ENCODE results near the gene CRHBP.

DNA sequence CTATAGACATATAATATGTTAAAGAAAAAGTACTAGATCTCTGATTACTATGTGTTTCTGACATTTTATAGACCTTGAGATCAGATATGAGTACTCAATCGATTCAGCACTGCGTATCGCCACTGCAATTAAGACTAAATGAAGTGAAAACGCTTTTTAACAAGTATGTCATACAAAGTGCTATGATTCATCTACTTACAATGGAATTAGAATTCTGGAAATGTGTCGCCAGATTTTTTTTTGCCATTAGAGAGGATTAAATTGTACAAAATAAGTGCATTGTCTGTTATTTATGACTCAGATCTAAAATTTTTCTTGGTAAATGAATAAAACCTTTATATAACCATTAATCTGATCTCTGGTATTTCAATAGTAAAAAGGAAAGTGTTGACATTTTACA is 57.4 kb downstream of the CRHBP start:
- TF ChIP-seq, protein P1, sequence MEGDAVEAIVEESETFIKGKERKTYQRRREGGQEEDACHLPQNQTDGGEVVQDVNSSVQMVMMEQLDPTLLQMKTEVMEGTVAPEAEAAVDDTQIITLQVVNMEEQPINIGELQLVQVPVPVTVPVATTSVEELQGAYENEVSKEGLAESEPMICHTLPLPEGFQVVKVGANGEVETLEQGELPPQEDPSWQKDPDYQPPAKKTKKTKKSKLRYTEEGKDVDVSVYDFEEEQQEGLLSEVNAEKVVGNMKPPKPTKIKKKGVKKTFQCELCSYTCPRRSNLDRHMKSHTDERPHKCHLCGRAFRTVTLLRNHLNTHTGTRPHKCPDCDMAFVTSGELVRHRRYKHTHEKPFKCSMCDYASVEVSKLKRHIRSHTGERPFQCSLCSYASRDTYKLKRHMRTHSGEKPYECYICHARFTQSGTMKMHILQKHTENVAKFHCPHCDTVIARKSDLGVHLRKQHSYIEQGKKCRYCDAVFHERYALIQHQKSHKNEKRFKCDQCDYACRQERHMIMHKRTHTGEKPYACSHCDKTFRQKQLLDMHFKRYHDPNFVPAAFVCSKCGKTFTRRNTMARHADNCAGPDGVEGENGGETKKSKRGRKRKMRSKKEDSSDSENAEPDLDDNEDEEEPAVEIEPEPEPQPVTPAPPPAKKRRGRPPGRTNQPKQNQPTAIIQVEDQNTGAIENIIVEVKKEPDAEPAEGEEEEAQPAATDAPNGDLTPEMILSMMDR (conservative IDR thresholded peaks at IDR 0.05; ENCODE audit: low read depth in 2 of 2): no peak
- TF ChIP-seq POLR2AphosphoS5 (IDR thresholded peaks at IDR 0.05; ENCODE audit: low read depth) (no peak), JUNB (IDR thresholded peaks at IDR 0.05; ENCODE audit: unreplicated experiment) (no peak), STAT1 (IDR thresholded peaks at IDR 0.05; ENCODE audit: unreplicated experiment) (no peak), EZH2phosphoT487 (IDR thresholded peaks at IDR 0.05; ENCODE audit: unreplicated experiment) (no peak), ZNF114 (CRISPR knock-in tag; IDR thresholded peaks at IDR 0.05) (no peak), EZH2 (IDR thresholded peaks at IDR 0.05; ENCODE audit: low read depth, unreplicated experiment) (no peak), CREB1 (CRISPR knock-in tag; IDR thresholded peaks at IDR 0.05; ENCODE audit: low read depth) (no peak), ZNF331 (CRISPR knock-in tag; IDR thresholded peaks at IDR 0.05; ENCODE audit: low read depth) (no peak), NANOG (IDR thresholded peaks at IDR 0.05; ENCODE audit: borderline replicate concordance) (no peak)
- TF ChIP-seq, protein P2, sequence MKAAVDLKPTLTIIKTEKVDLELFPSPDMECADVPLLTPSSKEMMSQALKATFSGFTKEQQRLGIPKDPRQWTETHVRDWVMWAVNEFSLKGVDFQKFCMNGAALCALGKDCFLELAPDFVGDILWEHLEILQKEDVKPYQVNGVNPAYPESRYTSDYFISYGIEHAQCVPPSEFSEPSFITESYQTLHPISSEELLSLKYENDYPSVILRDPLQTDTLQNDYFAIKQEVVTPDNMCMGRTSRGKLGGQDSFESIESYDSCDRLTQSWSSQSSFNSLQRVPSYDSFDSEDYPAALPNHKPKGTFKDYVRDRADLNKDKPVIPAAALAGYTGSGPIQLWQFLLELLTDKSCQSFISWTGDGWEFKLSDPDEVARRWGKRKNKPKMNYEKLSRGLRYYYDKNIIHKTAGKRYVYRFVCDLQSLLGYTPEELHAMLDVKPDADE (IDR thresholded peaks at IDR 0.05): no peak
- TF ChIP-seq, protein P3, sequence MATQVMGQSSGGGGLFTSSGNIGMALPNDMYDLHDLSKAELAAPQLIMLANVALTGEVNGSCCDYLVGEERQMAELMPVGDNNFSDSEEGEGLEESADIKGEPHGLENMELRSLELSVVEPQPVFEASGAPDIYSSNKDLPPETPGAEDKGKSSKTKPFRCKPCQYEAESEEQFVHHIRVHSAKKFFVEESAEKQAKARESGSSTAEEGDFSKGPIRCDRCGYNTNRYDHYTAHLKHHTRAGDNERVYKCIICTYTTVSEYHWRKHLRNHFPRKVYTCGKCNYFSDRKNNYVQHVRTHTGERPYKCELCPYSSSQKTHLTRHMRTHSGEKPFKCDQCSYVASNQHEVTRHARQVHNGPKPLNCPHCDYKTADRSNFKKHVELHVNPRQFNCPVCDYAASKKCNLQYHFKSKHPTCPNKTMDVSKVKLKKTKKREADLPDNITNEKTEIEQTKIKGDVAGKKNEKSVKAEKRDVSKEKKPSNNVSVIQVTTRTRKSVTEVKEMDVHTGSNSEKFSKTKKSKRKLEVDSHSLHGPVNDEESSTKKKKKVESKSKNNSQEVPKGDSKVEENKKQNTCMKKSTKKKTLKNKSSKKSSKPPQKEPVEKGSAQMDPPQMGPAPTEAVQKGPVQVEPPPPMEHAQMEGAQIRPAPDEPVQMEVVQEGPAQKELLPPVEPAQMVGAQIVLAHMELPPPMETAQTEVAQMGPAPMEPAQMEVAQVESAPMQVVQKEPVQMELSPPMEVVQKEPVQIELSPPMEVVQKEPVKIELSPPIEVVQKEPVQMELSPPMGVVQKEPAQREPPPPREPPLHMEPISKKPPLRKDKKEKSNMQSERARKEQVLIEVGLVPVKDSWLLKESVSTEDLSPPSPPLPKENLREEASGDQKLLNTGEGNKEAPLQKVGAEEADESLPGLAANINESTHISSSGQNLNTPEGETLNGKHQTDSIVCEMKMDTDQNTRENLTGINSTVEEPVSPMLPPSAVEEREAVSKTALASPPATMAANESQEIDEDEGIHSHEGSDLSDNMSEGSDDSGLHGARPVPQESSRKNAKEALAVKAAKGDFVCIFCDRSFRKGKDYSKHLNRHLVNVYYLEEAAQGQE (IDR thresholded peaks at IDR 0.05; ENCODE audit: unreplicated experiment): no peak
